NCI-H345 (cell line): ENCODE measurements around the gene PRPF6.

Experiments
- DNase-seq: peaks from one replicate; lab custom pipeline; 2025; lab: John Stamatoyannopoulos, UW

PRPF6 gene

GRCh38 chr20:64064145-64064698, 83.3 kb downstream of the PRPF6 start:
- no peak for DNase-seq

- DNase-seq: peak; percentile 45
Measured at GRCh38 chr20:64065062-64065973, 84.4 kb downstream of the PRPF6 start.

GRCh38 chr20:64065974-64066343, 85.0 kb downstream of the PRPF6 start:
- DNase-seq: no peak

GRCh38 chr20:64067005-64067632, 86.2 kb downstream of the PRPF6 start:
- DNase-seq: no peak

GRCh38 chr20:64067733-64068307, 86.9 kb downstream of the PRPF6 start:
- no peak for DNase-seq

GRCh38 chr20:64068386-64069208, 87.7 kb downstream of the PRPF6 start:
- no peak for DNase-seq

GRCh38 chr20:64069209-64069613, 88.3 kb downstream of the PRPF6 start:
- DNase-seq: no peak

GRCh38 chr20:64069614-64070243, 88.8 kb downstream of the PRPF6 start:
- no peak for DNase-seq

GRCh38 chr20:64070244-64070993, 89.5 kb downstream of the PRPF6 start:
- DNase-seq: no peak

- DNase-seq: no peak
Measured at GRCh38 chr20:64071341-64072332, 90.7 kb downstream of the PRPF6 start.

GRCh38 chr20:64072498-64073063, 91.6 kb downstream of the PRPF6 start:
- no peak for DNase-seq

GRCh38 chr20:64073476-64074183, 92.7 kb downstream of the PRPF6 start:
- DNase-seq: no peak

- DNase-seq: no peak
Measured at GRCh38 chr20:64074184-64074789, 93.4 kb downstream of the PRPF6 start.

- no peak for DNase-seq
Measured at GRCh38 chr20:64074963-64075362, 94.0 kb downstream of the PRPF6 start.

- DNase-seq: no peak
Measured at GRCh38 chr20:64075556-64075955, 94.6 kb downstream of the PRPF6 start.

GRCh38 chr20:64076061-64076997, 95.4 kb downstream of the PRPF6 start:
- no peak for DNase-seq

GRCh38 chr20:64077094-64077493, 96.2 kb downstream of the PRPF6 start:
- no peak for DNase-seq
